ENCODE results near the gene IRF9. TPM values are rescaled to one million over a fixed set of nuclear protein-coding genes. Genes with fewer than 3 reads are reported as not detected.
A peak's percentile ranks its signal among the peaks of the same experiment; 100 is the strongest.

IRF9 gene
- total and polyA plus RNA-seq, 2 of the 13 experiments (the other 11 are each of a cell fraction or from before 2014, with no cell fraction given): 14.9 to 49.7 TPM

- TF ChIP-seq TOPORS (CRISPR knock-in tag; IDR thresholded peaks at IDR 0.05) (peak; percentile 84; the same call in 1 of the 2 replicates), ARID2 (CRISPR knock-in tag; IDR thresholded peaks at IDR 0.05; ENCODE audit: borderline replicate concordance) (peak; percentile 92), POLR2AphosphoS5 (IDR thresholded peaks at IDR 0.05; ENCODE audit: low read depth, low read length) (peak; percentile 99), HIVEP1 (CRISPR knock-in tag; IDR thresholded peaks at IDR 0.05) (peak; percentile 89), SAP130 (CRISPR knock-in tag; IDR thresholded peaks at IDR 0.05; ENCODE audit: low read depth) (peak; percentile 100), ZNF160 (CRISPR knock-in tag; IDR thresholded peaks at IDR 0.05) (peak; percentile 96), POLR2AphosphoS2 (IDR thresholded peaks at IDR 0.05; ENCODE audit: low read depth, low read length) (0 out of 2 replicates have a peak, but pooled peaks have one; percentile 22), GTF3A (CRISPR knock-in tag; conservative IDR thresholded peaks at IDR 0.05) (peak; percentile 99; the same call in 1 of the 2 replicates), SP5 (CRISPR knock-in tag; IDR thresholded peaks at IDR 0.05; ENCODE audit: borderline replicate concordance, low read depth) (peak; percentile 74), KLF15 (CRISPR knock-in tag; IDR thresholded peaks at IDR 0.05; ENCODE audit: borderline replicate concordance) (peak; percentile 90; the same call in 1 of the 2 replicates), ZNF530 (CRISPR knock-in tag; IDR thresholded peaks at IDR 0.05; ENCODE audit: low read depth) (no peak), ELF4 (CRISPR knock-in tag; IDR thresholded peaks at IDR 0.05; ENCODE audit: borderline replicate concordance) (peak; percentile 97; the same call in 1 of the 2 replicates), ZNF275 (CRISPR knock-in tag; IDR thresholded peaks at IDR 0.05; ENCODE audit: borderline replicate concordance) (peak; percentile 95), ZNF33A (CRISPR knock-in tag; IDR thresholded peaks at IDR 0.05; ENCODE audit: borderline replicate concordance) (no peak), EZH2 (conservative IDR thresholded peaks at IDR 0.05; ENCODE audit: low read depth, low read length) (no peak), ZMYM2 (CRISPR knock-in tag; IDR thresholded peaks at IDR 0.05) (no peak), ZKSCAN1 (IDR thresholded peaks at IDR 0.05; ENCODE audit: low read length) (no peak), RFX3 (CRISPR knock-in tag; IDR thresholded peaks at IDR 0.05) (no peak; the same call in 1 of the 2 replicates), SIX1 (CRISPR knock-in tag; IDR thresholded peaks at IDR 0.05; ENCODE audit: borderline replicate concordance) (no peak), ZBTB3 (CRISPR knock-in tag; IDR thresholded peaks at IDR 0.05; ENCODE audit: borderline replicate concordance, low read depth) (peak; percentile 89; the same call in 1 of the 2 replicates), ZNF556 (CRISPR knock-in tag; IDR thresholded peaks at IDR 0.05; ENCODE audit: borderline replicate concordance) (peak; percentile 93), U2AF1 (optimal IDR thresholded peaks at IDR 0.05; ENCODE audit: low read depth, low read length) (peak; percentile 99), CREB1 (IDR thresholded peaks at IDR 0.05) (peak; percentile 99), CREB1 (CRISPR knock-in tag; IDR thresholded peaks at IDR 0.05) (no peak), ELK4 (CRISPR knock-in tag; IDR thresholded peaks at IDR 0.05; ENCODE audit: borderline replicate concordance) (peak; percentile 93), ZNF761 (CRISPR knock-in tag; conservative IDR thresholded peaks at IDR 0.05) (peak; percentile 98), NR2F6 (IDR thresholded peaks at IDR 0.05) (no peak), NR2F6 (CRISPR knock-in tag; IDR thresholded peaks at IDR 0.05) (peak; percentile 67), TBX3 (IDR thresholded peaks at IDR 0.05; ENCODE audit: borderline replicate concordance) (0 out of 2 replicates have a peak, but pooled peaks have one; percentile 31), ZNF282 (IDR thresholded peaks at IDR 0.05; ENCODE audit: partially characterized antibody) (no peak), ZBTB21 (CRISPR knock-in tag; IDR thresholded peaks at IDR 0.05) (no peak)
Measured at GRCh38 chr14:24212924-24213865, 52.1 kb downstream of the IRF9 start, which contains the start of gene CHMP4A (continued).

All from HepG2 (cell line).